CMK (cell line): ENCODE results near the gene OSGEP.

Source experiments
- DNase-seq: peaks from one replicate; pipeline ENCODE4 v3.0.0-alpha.2; 2010; ENCODE audit warnings: low read depth

Gene OSGEP

GRCh38 chr14:20397511-20397910 lies 57.1 kb downstream of the OSGEP start:
- no peak for DNase-seq
